Activated CD4-positive, alpha-beta memory T cell treated with anti-CD3 and anti-CD28 coated beads for 36 hours (primary cell): ENCODE data around the gene SGMS1. TPM values are rescaled to one million over a fixed set of nuclear protein-coding genes. Genes with fewer than 3 reads are reported as not detected.

Experiments used
- CTCF ChIA-PET: fragments of 350-600 bp; sonication (Branson Sonifier 250); formaldehyde crosslinking; loops from one replicate; lab custom pipeline; 2021; ENCODE audit warnings: antibody characterized with exemption, inconsistent platforms; lab: Charles Lee
- POLR2A ChIA-PET: fragments of 350-600 bp; sonication (Branson Sonifier 250); formaldehyde crosslinking; loops from one replicate; lab custom pipeline; 2021; ENCODE audit warnings: antibody characterized with exemption; lab: Charles Lee
- DNase-seq: peaks from one replicate; pipeline ENCODE4 v3.0.0-alpha.2; 2020
- H3K27ac Mint-ChIP-seq: one replicate; pipeline ENCODE4 v1.8.0; 2021; ENCODE audit warnings: mixed read lengths
- H3K27me3 Mint-ChIP-seq: one replicate; pipeline ENCODE4 v1.8.0; 2021; ENCODE audit warnings: mixed read lengths
- H3K36me3 Mint-ChIP-seq: one replicate; pipeline ENCODE4 v1.8.0; 2021; ENCODE audit warnings: mixed read lengths
- H3K4me1 Mint-ChIP-seq: one replicate; pipeline ENCODE4 v1.8.0; 2021; ENCODE audit warnings: low read depth, mixed read lengths
- H3K4me3 Mint-ChIP-seq: one replicate; pipeline ENCODE4 v1.8.0; 2021; ENCODE audit warnings: mild to moderate bottlenecking, mixed read lengths
- H3K9me3 Mint-ChIP-seq: one replicate; pipeline ENCODE4 v1.8.0; 2021; ENCODE audit warnings: mixed read lengths
- intact Hi-C: fragments of 100-400 bp; cut with micrococcal nuclease; formaldehyde crosslinking; loops from one replicate; pipeline ENCODE4 v1.15.1; 2023
- total RNA-seq, 2 experiments: library from RNA; stranded (reverse); gene quantifications; one replicate each; pipeline ENCODE4 v1.2.3, GENCODE V29; 2021

Gene SGMS1
- total RNA-seq, 2 experiments from 2014 or later = 6.8 to 7.2 TPM

- intact Hi-C loops = no loop called here
- peaks cover 57% of the 10 kb centered on the region for H3K4me1 Mint-ChIP-seq
These were observed 18.3 kb downstream of the SGMS1 start for GRCh38 chr10:50605269-50605950.

GRCh38 chr10:50604809-50605208 lies 18.9 kb downstream of the SGMS1 start:
- Mint-ChIP-seq H3K36me3 (no peaks in the 10 kb centered on the region), H3K4me3 (no peak overlapping the region), H3K4me1 (peaks cover 60% of the 10 kb centered on the region), H3K27ac (no peak overlapping the region), H3K9me3 (no peaks in the 10 kb centered on the region), H3K27me3 (no peaks in the 10 kb centered on the region)
- POLR2A ChIA-PET = interaction anchor here (1.1 kb wide), 1 partner anchor 28 kb away, joined by 3 read pairs; no protein-coding TSS in a partner anchor
- CTCF ChIA-PET = interaction anchor here (0.7 kb wide), 2 partner anchors 9 to 15 kb away, joined by 3 read pairs; no protein-coding TSS in a partner anchor
- intact Hi-C loops = no loop called here
- no peak for DNase-seq

More at GRCh38 chr10:50605269-50605950, 18.3 kb downstream of the SGMS1 start:
- ChIA-PET CTCF (interaction anchor here (0.7 kb wide), 2 partner anchors 9 to 15 kb away, joined by 3 read pairs; no protein-coding TSS in a partner anchor), POLR2A (interaction anchor here (1.1 kb wide), 1 partner anchor 28 kb away, joined by 3 read pairs; no protein-coding TSS in a partner anchor)
- Mint-ChIP-seq H3K27ac (no peak overlapping the region), H3K9me3 (no peaks in the 10 kb centered on the region), H3K4me3 (no peak overlapping the region), H3K27me3 (no peaks in the 10 kb centered on the region), H3K36me3 (no peaks in the 10 kb centered on the region)
- DNase-seq = no peak

GRCh38 chr10:50604049-50604640 lies 19.6 kb downstream of the SGMS1 start:
- H3K27me3 Mint-ChIP-seq = no peaks in the 10 kb centered on the region
- DNase-seq = no peak
- ChIA-PET POLR2A (interaction anchor here (1.1 kb wide), 1 partner anchor 27 kb away, joined by 3 read pairs; no protein-coding TSS in a partner anchor), CTCF (no interaction called here)
- no peaks in the 10 kb centered on the region for H3K36me3 Mint-ChIP-seq
- no peak overlapping the region for H3K4me3 Mint-ChIP-seq
- intact Hi-C loops = no loop called here
- H3K9me3 Mint-ChIP-seq = no peaks in the 10 kb centered on the region
- H3K4me1 Mint-ChIP-seq = peaks cover 60% of the 10 kb centered on the region
- no peak overlapping the region for H3K27ac Mint-ChIP-seq

- Mint-ChIP-seq H3K36me3 (no peaks in the 10 kb centered on the region), H3K27ac (no peak overlapping the region), H3K4me1 (peaks cover 67% of the 10 kb centered on the region), H3K9me3 (no peaks in the 10 kb centered on the region), H3K27me3 (no peaks in the 10 kb centered on the region), H3K4me3 (no peak overlapping the region)
- POLR2A ChIA-PET = no interaction called here
- CTCF ChIA-PET = no interaction called here
- intact Hi-C loops = no loop called here
- no peak for DNase-seq
These were observed 20.5 kb downstream of the SGMS1 start for GRCh38 chr10:50603151-50603850.

- CTCF ChIA-PET = no interaction called here
- POLR2A ChIA-PET = no interaction called here
- intact Hi-C loops = no loop called here
- H3K9me3 Mint-ChIP-seq = no peaks in the 10 kb centered on the region
- peaks cover 59% of the 10 kb centered on the region for H3K4me1 Mint-ChIP-seq
- no peak for DNase-seq
- no peaks in the 10 kb centered on the region for H3K27me3 Mint-ChIP-seq
- no peaks in the 10 kb centered on the region for H3K36me3 Mint-ChIP-seq
- no peak overlapping the region for H3K4me3 Mint-ChIP-seq
- no peak overlapping the region for H3K27ac Mint-ChIP-seq
These were observed 21.8 kb downstream of the SGMS1 start for GRCh38 chr10:50601974-50602373.

DNA sequence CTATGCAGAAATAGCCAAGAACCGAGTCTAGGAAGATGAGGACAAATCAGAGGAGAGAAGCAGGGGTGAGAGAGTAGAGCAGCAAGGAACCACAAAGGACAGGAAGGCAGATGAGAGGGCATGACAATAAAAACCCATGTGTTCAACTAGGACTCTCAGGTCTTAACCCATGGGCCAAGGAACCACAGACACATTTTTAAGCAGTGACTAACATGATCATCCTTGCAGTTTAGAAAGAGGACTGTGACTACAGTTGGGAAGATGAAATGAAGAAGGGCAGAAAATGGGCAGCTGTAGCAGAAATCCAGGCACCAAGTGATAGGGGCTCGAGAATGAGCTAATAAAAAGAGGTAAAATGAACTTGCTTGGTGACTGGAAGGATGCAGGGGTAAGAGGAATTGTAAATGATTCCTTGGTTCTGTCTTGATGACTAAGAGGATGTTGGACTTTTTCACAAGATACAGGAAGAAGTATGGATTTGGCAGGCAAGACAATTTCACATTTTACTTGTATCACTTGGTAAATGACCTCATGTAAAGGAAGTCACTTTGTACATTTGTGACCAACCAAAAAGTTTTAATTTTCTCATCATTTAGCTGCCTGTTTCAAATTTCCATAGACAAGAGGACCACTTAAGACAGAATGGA lies 22.8 kb downstream of the SGMS1 start:
- Mint-ChIP-seq H3K9me3 (no peaks in the 10 kb centered on the region), H3K36me3 (no peaks in the 10 kb centered on the region), H3K27ac (no peak overlapping the region), H3K4me1 (peaks cover 51% of the 10 kb centered on the region), H3K4me3 (no peak overlapping the region), H3K27me3 (no peaks in the 10 kb centered on the region)
- intact Hi-C loops = no loop called here
- POLR2A ChIA-PET = no interaction called here
- CTCF ChIA-PET = no interaction called here
- no peak for DNase-seq

- POLR2A ChIA-PET = no interaction called here
- CTCF ChIA-PET = no interaction called here
- Mint-ChIP-seq H3K27ac (no peak overlapping the region), H3K4me3 (no peak overlapping the region), H3K4me1 (peaks cover 45% of the 10 kb centered on the region), H3K27me3 (no peaks in the 10 kb centered on the region), H3K9me3 (no peaks in the 10 kb centered on the region), H3K36me3 (no peaks in the 10 kb centered on the region)
- intact Hi-C loops = no loop called here
- DNase-seq = no peak
These were observed 23.5 kb downstream of the SGMS1 start for GRCh38 chr10:50600286-50600685.

DNA sequence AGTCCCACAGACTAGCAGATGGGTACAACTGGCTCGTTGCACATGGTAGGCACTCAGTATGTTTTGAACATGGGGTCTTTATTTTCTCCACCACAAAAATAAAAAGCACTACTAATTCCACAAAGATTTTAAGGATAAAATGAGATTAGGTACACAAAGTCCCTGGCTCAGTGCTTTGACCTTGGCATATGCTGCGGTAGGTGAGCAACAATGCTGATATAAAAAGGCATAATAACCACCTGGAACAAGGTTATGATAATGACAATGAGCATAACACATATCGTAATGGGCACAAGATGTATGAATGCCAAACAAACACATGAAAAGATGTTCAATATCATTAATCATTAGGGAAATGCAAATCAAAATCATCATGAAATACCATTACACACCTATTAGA lies 26.9 kb downstream of the SGMS1 start:
- DNase-seq = no peak
- Mint-ChIP-seq H3K36me3 (no peaks in the 10 kb centered on the region), H3K4me3 (no peak overlapping the region), H3K9me3 (no peaks in the 10 kb centered on the region), H3K27ac (no peak overlapping the region), H3K27me3 (no peaks in the 10 kb centered on the region), H3K4me1 (peaks cover 33% of the 10 kb centered on the region)
- ChIA-PET CTCF (interaction anchor here (1.3 kb wide), 1 partner anchor 11 kb away, joined by 3 read pairs; no protein-coding TSS in a partner anchor), POLR2A (no interaction called here)
- intact Hi-C loops = no loop called here

DNA sequence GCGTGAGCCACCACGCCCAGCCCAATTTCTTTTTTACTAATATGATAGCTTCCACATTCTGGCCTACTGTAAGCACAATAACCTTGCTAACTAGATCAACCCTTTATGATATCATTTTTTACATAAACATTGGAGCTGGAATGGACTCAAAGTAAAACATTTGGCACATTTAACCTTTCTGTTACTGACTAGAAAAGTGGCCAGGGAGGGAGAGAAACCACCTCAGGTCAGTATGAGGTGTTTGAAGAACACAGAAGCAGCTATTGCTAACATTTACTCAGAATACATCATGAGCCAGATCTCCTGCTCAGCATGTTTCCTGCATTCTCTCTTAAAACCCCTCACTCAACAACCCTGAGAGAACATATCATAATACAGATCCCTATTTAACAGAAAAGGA lies 27.3 kb downstream of the SGMS1 start:
- H3K4me3 Mint-ChIP-seq = no peak overlapping the region
- DNase-seq = no peak
- H3K27me3 Mint-ChIP-seq = no peaks in the 10 kb centered on the region
- no peaks in the 10 kb centered on the region for H3K36me3 Mint-ChIP-seq
- ChIA-PET POLR2A (no interaction called here), CTCF (interaction anchor here (1.3 kb wide), 1 partner anchor 12 kb away, joined by 3 read pairs; no protein-coding TSS in a partner anchor)
- H3K9me3 Mint-ChIP-seq = no peaks in the 10 kb centered on the region
- intact Hi-C loops = no loop called here
- peaks cover 29% of the 10 kb centered on the region for H3K4me1 Mint-ChIP-seq
- no peak overlapping the region for H3K27ac Mint-ChIP-seq

GRCh38 chr10:50595785-50596184 lies 28.0 kb downstream of the SGMS1 start:
- ChIA-PET CTCF (no interaction called here), POLR2A (no interaction called here)
- Mint-ChIP-seq H3K27ac (no peak overlapping the region), H3K27me3 (no peaks in the 10 kb centered on the region), H3K36me3 (no peaks in the 10 kb centered on the region), H3K9me3 (no peaks in the 10 kb centered on the region), H3K4me1 (peaks cover 24% of the 10 kb centered on the region), H3K4me3 (no peak overlapping the region)
- intact Hi-C loops = no loop called here
- no peak for DNase-seq

- CTCF ChIA-PET = no interaction called here
- peaks cover 4% of the 10 kb centered on the region for H3K36me3 Mint-ChIP-seq
- H3K27me3 Mint-ChIP-seq = no peaks in the 10 kb centered on the region
- no peaks in the 10 kb centered on the region for H3K9me3 Mint-ChIP-seq
- POLR2A ChIA-PET = no interaction called here
- intact Hi-C loops = no loop called here
- H3K4me3 Mint-ChIP-seq = no peak overlapping the region
- no peak overlapping the region for H3K27ac Mint-ChIP-seq
- no peak for DNase-seq
- H3K4me1 Mint-ChIP-seq = peaks cover 13% of the 10 kb centered on the region
These were observed 30.0 kb downstream of the SGMS1 start for GRCh38 chr10:50593523-50594376.
